GM20000 (cell line): Measurements from ENCODE around the gene KIAA1143.
A peak's percentile ranks its signal among the peaks of the same experiment; 100 is the strongest.

Experiments
- DNase-seq: peaks from one replicate; pipeline ENCODE4 v3.0.0; 2012; ENCODE audit warnings: low spot score
- CTCF ChIP-seq: IDR thresholded peaks from 2 replicates; pipeline ENCODE4 v1.5.1; 2012; ENCODE audit warnings: mild to moderate bottlenecking, control low read depth; ENCODE audit errors: extremely low read depth, missing control alignments

KIAA1143 gene

GRCh38 chr3:44771424-44772098 is 10.1 kb upstream of the KIAA1143 start:
- TF ChIP-seq CTCF: no peak
- DNase-seq: no peak

GRCh38 chr3:44764248-44764647 is 2.8 kb upstream of the KIAA1143 start:
- DNase-seq: no peak
- TF ChIP-seq CTCF: no peak

- DNase-seq: no peak
- no peak for TF ChIP-seq CTCF
Observed at GRCh38 chr3:44762690-44763089, 1.3 kb upstream of the KIAA1143 start.

- no peak for TF ChIP-seq CTCF
- no peak for DNase-seq
Observed at GRCh38 chr3:44762170-44762677, 805 bp upstream of the KIAA1143 start.

GRCh38 chr3:44761101-44761423 is 357 bp downstream of the KIAA1143 start:
- no peak for TF ChIP-seq CTCF
- DNase-seq: peak; percentile 12

- no peak for TF ChIP-seq CTCF
- no peak for DNase-seq
Observed at GRCh38 chr3:44734646-44735168, 26.7 kb downstream of the KIAA1143 start.

GRCh38 chr3:44729384-44729910 is 32.0 kb downstream of the KIAA1143 start, which contains the start of gene ZNF501:
ZNF501 (plus strand) TSS chr3:44729635; CDS start chr3:44734422, 4,787 bp downstream.
- TF ChIP-seq CTCF: no peak
- DNase-seq: peak; percentile 77
